ENCODE measurements around the gene SMARCB1.

SMARCB1 gene

DNA sequence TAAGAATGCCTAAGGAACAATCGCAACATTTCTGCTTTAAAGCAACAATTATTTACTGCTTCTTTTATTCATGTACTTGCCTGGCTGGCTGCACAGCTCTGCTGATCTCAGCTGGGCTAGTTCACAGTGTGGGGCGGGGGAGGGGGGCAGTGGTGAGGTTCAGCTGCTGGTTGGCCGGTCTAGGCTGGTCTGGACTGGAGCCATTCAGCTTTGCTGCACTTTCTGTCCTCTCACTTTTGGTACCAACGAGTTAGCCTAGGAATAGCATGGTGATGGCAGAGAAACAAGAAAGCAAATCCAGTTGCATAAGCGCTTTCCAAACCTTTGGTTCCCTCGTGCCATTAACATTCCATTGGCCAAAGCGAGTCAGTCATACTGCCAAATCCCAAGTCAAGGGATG, 91.5 kb downstream of the SMARCB1 start:
- DNase-seq = peak in 16 of 51 donors; percentile 16 to 71 (median 28)

DNA sequence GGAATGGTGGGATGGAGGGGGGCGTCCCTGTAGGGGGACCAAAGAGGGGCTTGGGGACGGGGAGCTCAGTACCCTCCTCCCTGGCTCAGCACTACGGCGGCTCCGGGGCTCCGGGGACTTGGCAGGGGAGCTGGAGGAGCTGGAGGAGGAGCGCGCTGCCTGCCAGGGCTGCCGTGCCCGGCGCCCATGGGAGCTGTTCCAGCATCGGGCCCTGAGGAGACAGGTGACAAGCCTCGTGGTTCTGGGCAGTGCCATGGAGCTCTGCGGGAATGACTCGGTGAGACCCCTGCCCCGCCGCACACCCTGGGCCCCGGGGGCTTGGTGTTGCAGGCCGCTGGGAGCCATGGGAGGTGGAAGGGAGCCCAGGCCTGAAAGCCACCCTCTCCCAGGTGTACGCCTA, 95.6 kb downstream of the SMARCB1 start:
- DNase-seq = no peak

DNA sequence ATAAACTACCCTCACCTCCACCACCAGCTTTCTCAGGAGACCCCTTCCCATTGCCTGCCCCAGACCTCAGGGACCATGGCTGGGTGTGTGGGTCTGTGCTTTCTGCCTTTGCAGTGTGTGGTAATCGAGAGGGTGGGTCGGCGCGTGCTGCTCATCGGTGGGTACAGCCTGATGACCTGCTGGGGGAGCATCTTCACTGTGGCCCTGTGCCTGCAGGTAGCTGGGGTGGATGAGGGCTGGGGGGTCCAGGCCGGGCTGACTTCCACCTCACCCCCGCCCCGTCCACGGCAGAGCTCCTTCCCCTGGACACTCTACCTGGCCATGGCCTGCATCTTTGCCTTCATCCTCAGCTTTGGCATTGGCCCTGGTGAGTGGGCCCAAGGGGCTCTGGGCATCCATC, 96.9 kb downstream of the SMARCB1 start:
- no peak for DNase-seq

DNA sequence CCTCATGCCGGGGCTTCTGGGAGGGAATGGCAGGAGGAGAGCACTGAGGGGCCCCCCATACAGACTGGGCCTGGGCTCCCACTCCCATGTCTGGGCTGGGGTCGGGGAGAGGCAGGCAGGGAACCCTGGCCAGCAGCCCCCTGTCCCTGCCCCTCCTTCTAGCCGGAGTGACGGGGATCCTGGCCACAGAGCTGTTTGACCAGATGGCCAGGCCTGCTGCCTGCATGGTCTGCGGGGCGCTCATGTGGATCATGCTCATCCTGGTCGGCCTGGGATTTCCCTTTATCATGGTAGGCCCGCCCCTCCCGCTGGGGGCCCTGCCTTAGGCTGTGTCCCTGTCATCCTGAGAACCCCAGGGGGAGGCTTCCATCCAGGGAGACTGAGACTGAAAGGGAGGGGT, 97.4 kb downstream of the SMARCB1 start:
- no peak for DNase-seq
